HepG2 (cell line): ENCODE data around the gene GPATCH4. TPM values are rescaled to one million over a fixed set of nuclear protein-coding genes. Genes with fewer than 3 reads are reported as not detected.

Source experiments
- CBFB ChIP-seq: sonication (generic); formaldehyde crosslinking; IDR thresholded peaks from 2 replicates; pipeline ENCODE4 v1.4.0; 2020; ENCODE audit warnings: missing genetic modification reagents
- DPF2 ChIP-seq: sonication (generic); formaldehyde crosslinking; IDR thresholded peaks from 2 replicates; pipeline ENCODE4 v1.4.0; 2020; ENCODE audit warnings: mild to moderate bottlenecking, low read depth, missing genetic modification reagents, borderline replicate concordance
- ETS1 ChIP-seq: sonication (generic); formaldehyde crosslinking; IDR thresholded peaks from 2 replicates; pipeline ENCODE4 v1.4.0; 2020; ENCODE audit warnings: missing genetic modification reagents
- GFI1 ChIP-seq: sonication (generic); formaldehyde crosslinking; IDR thresholded peaks from 2 replicates; pipeline ENCODE4 v1.5.0; 2020; ENCODE audit warnings: missing genetic modification reagents, mild to moderate bottlenecking, borderline replicate concordance
- GTF2F1 ChIP-seq: fragments of 150-350 bp; IDR thresholded peaks from 2 replicates; pipeline ENCODE4 v1.6.1; 2014; ENCODE audit warnings: low read length
- HMG20A ChIP-seq: IDR thresholded peaks from 2 replicates; pipeline ENCODE4 v1.6.1; 2016; ENCODE audit warnings: borderline replicate concordance
- HNRNPLL ChIP-seq: fragments of 200-400 bp; formaldehyde crosslinking; IDR thresholded peaks from 2 replicates; pipeline ENCODE4 v1.6.1; 2017; ENCODE audit warnings: mild to moderate bottlenecking, low read depth, low read length; ENCODE audit not compliant: poor library complexity, severe bottlenecking
- MLLT10 ChIP-seq: sonication (generic); formaldehyde crosslinking; IDR thresholded peaks from 2 replicates; pipeline ENCODE4 v1.4.0; 2020; ENCODE audit warnings: missing genetic modification reagents
- NFKB2 ChIP-seq: sonication (generic); formaldehyde crosslinking; IDR thresholded peaks from 2 replicates; pipeline ENCODE4 v1.4.0; 2020; ENCODE audit warnings: missing genetic modification reagents, borderline replicate concordance
- POLR2AphosphoS5 ChIP-seq: IDR thresholded peaks from 2 replicates; pipeline ENCODE4 v1.6.1; 2012; ENCODE audit warnings: low read depth, low read length
- RAD51 ChIP-seq: fragments of 450-650 bp; IDR thresholded peaks from 2 replicates; pipeline ENCODE4 v1.6.1; 2016; ENCODE audit warnings: borderline replicate concordance
- SMYD3 ChIP-seq: sonication (generic); formaldehyde crosslinking; IDR thresholded peaks from 2 replicates; pipeline ENCODE4 v1.8.1; 2023; ENCODE audit warnings: mild to moderate bottlenecking, missing genetic modification reagents
- TBX3 ChIP-seq: fragments of 450-650 bp; IDR thresholded peaks from 2 replicates; pipeline ENCODE4 v1.6.1; 2017; ENCODE audit warnings: antibody characterized with exemption, mild to moderate bottlenecking, inconsistent platforms, borderline replicate concordance
- ZBTB21 ChIP-seq: sonication (generic); formaldehyde crosslinking; IDR thresholded peaks from 2 replicates; pipeline ENCODE4 v1.4.0; 2020; ENCODE audit warnings: missing genetic modification reagents
- ZNF207 ChIP-seq: fragments of 450-650 bp; IDR thresholded peaks from 2 replicates; pipeline ENCODE4 v1.6.1; 2016; ENCODE audit warnings: antibody characterized with exemption, borderline replicate concordance
- ZNF431 ChIP-seq: sonication (generic); formaldehyde crosslinking; IDR thresholded peaks from 2 replicates; pipeline ENCODE4 v1.9.0; 2022; ENCODE audit warnings: missing genetic modification reagents, low read depth, mild to moderate bottlenecking, borderline replicate concordance
- ZNF710 ChIP-seq: sonication (generic); formaldehyde crosslinking; IDR thresholded peaks from 2 replicates; pipeline ENCODE4 v1.5.0; 2020; ENCODE audit warnings: mild to moderate bottlenecking, missing genetic modification reagents, borderline replicate concordance
- polyA plus RNA-seq, 8 experiments: library from polyadenylated mRNA; depleted of rRNA in 3 of 8; stranded (reverse) in 7 of 8; unstranded in 1 of 8; fragments of >200 nt; fragmentation: Illumina TruSeq in 4 of 8; extraction: Trizol in 4 of 8; gene quantifications; 2 replicates each; pipeline versions ENCODE4 v1.2.1 to v1.2.3, GENCODE V29; 2011 to 2016; ENCODE audit warnings: low read depth in 4 of 8, missing spikeins in 1 of 8, mixed read lengths in 1 of 8; ENCODE audit not compliant: insufficient read depth in 1 of 8
- total RNA-seq, 5 experiments: library from RNA; depleted of rRNA; stranded (reverse); fragments of >200 nt; fragmentation: Illumina TruSeq; extraction: Trizol; gene quantifications; 2 replicates each; pipeline ENCODE4 v1.2.3, GENCODE V29; 2016; ENCODE audit warnings: low read depth in 1 of 5
- TF ChIP-seq, protein P1 (sequence below): sonication (generic); formaldehyde crosslinking; IDR thresholded peaks from 2 replicates; pipeline ENCODE4 v1.4.0; 2020; ENCODE audit warnings: missing genetic modification reagents
- TF ChIP-seq, protein P2 (sequence below): sonication (generic); formaldehyde crosslinking; IDR thresholded peaks from 2 replicates; pipeline ENCODE4 v1.5.0; 2020; ENCODE audit warnings: mild to moderate bottlenecking, missing genetic modification reagents
- TF ChIP-seq, protein P3 (sequence below): sonication (generic); formaldehyde crosslinking; IDR thresholded peaks from 2 replicates; pipeline ENCODE4 v1.4.0; 2020; ENCODE audit warnings: missing genetic modification reagents, mild to moderate bottlenecking, borderline replicate concordance

Gene GPATCH4
- total and polyA plus RNA-seq, 2 of the 13 experiments (the other 11 are each of a cell fraction or from before 2014, with no cell fraction given): 19.2 to 37.9 TPM

- no peak for TF ChIP-seq ETS1
- no peak; the same call in 1 of the 2 replicates for TF ChIP-seq ZNF431 (CRISPR knock-in tag)
- TF ChIP-seq GFI1: no peak; the same call in 1 of the 2 replicates
- TF ChIP-seq, protein P1, sequence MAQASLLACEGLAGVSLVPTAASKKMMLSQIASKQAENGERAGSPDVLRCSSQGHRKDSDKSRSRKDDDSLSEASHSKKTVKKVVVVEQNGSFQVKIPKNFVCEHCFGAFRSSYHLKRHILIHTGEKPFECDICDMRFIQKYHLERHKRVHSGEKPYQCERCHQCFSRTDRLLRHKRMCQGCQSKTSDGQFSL: no peak
- TF ChIP-seq DPF2 (CRISPR knock-in tag): no peak
- TF ChIP-seq CBFB (CRISPR knock-in tag): peak; percentile 51; the same call in 1 of the 2 replicates
- peak; percentile 89 for TF ChIP-seq POLR2AphosphoS5
- TF ChIP-seq, protein P2, sequence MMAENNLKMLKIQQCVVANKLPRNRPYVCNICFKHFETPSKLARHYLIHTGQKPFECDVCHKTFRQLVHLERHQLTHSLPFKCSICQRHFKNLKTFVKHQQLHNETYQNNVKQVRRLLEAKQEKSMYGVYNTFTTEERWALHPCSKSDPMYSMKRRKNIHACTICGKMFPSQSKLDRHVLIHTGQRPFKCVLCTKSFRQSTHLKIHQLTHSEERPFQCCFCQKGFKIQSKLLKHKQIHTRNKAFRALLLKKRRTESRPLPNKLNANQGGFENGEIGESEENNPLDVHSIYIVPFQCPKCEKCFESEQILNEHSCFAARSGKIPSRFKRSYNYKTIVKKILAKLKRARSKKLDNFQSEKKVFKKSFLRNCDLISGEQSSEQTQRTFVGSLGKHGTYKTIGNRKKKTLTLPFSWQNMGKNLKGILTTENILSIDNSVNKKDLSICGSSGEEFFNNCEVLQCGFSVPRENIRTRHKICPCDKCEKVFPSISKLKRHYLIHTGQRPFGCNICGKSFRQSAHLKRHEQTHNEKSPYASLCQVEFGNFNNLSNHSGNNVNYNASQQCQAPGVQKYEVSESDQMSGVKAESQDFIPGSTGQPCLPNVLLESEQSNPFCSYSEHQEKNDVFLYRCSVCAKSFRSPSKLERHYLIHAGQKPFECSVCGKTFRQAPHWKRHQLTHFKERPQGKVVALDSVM (CRISPR knock-in tag): no peak
- peak; percentile 19; the same call in 1 of the 2 replicates for TF ChIP-seq NFKB2
- no peak for TF ChIP-seq GTF2F1
- TF ChIP-seq, protein P3, sequence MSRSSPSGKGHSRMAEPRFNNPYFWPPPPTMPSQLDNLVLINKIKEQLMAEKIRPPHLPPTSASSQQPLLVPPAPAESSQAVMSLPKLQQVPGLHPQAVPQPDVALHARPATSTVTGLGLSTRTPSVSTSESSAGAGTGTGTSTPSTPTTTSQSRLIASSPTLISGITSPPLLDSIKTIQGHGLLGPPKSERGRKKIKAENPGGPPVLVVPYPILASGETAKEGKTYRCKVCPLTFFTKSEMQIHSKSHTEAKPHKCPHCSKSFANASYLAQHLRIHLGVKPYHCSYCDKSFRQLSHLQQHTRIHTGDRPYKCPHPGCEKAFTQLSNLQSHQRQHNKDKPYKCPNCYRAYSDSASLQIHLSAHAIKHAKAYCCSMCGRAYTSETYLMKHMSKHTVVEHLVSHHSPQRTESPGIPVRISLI (CRISPR knock-in tag): no peak
- TF ChIP-seq RAD51: no peak
- TF ChIP-seq TBX3: no peak
- TF ChIP-seq ZBTB21 (CRISPR knock-in tag): no peak; the same call in 1 of the 2 replicates
- TF ChIP-seq SMYD3 (CRISPR knock-in tag): peak; percentile 19; the same call in 1 of the 2 replicates
- TF ChIP-seq ZNF710: no peak
- no peak for TF ChIP-seq HNRNPLL
- TF ChIP-seq ZNF207: no peak
- TF ChIP-seq HMG20A (CRISPR knock-in tag): no peak
- TF ChIP-seq MLLT10 (CRISPR knock-in tag): no peak
These were observed 9.7 kb downstream of the GPATCH4 start, which contains the start of gene NAXE (continued) for GRCh38 chr1:156591432-156592157.
